Epithelial cell of esophagus (primary cell): Measurements from ENCODE around the gene CIZ1.
A peak's percentile ranks its signal among the peaks of the same experiment; 100 is the strongest.

Experiments used
- DNase-seq: peaks from one replicate; pipeline ENCODE4 v3.0.0; 2010; ENCODE audit warnings: low read depth
- H3K4me3 ChIP-seq: 2 replicates; pipeline ENCODE4 v1.5.1; 2011; ENCODE audit warnings: mild to moderate bottlenecking, low read length, control low read depth
- CTCF ChIP-seq: IDR thresholded peaks from 2 replicates; pipeline ENCODE4 v1.5.1; 2011; ENCODE audit warnings: low read depth, mild to moderate bottlenecking, low read length, control low read depth, inconsistent platforms; ENCODE audit not compliant: insufficient read depth; ENCODE audit errors: missing control alignments

CIZ1 gene

GRCh38 chr9:128192601-128193371 lies 1.4 kb upstream of the CIZ1 start:
- peak overlapping the region; percentile 77 for H3K4me3 ChIP-seq
- peak; percentile 91 for DNase-seq
- TF ChIP-seq CTCF: no peak

GRCh38 chr9:128190516-128191405 lies 611 bp downstream of the CIZ1 start:
- no peak for TF ChIP-seq CTCF
- DNase-seq: no peak

GRCh38 chr9:128190013-128190412 lies 1.4 kb downstream of the CIZ1 start:
- H3K4me3 ChIP-seq: no peak overlapping the region
- no peak for DNase-seq

More at GRCh38 chr9:128190516-128191405, 611 bp downstream of the CIZ1 start:
- H3K4me3 ChIP-seq: peak overlapping the region; percentile 77

GRCh38 chr9:128188209-128188608 lies 3.2 kb downstream of the CIZ1 start:
- DNase-seq: no peak
- no peak overlapping the region for H3K4me3 ChIP-seq
- no peak for TF ChIP-seq CTCF

More at GRCh38 chr9:128190013-128190412, 1.4 kb downstream of the CIZ1 start:
- no peak for TF ChIP-seq CTCF

GRCh38 chr9:128187361-128187760 lies 4.0 kb downstream of the CIZ1 start:
- no peak for TF ChIP-seq CTCF
- no peak for DNase-seq

GRCh38 chr9:128185979-128186965 lies 5.1 kb downstream of the CIZ1 start:
- TF ChIP-seq CTCF: no peak
- H3K4me3 ChIP-seq: no peak overlapping the region
- DNase-seq: no peak

More at GRCh38 chr9:128187361-128187760, 4.0 kb downstream of the CIZ1 start:
- no peak overlapping the region for H3K4me3 ChIP-seq
